ENCODE results near the gene DNAL4.

DNA sequence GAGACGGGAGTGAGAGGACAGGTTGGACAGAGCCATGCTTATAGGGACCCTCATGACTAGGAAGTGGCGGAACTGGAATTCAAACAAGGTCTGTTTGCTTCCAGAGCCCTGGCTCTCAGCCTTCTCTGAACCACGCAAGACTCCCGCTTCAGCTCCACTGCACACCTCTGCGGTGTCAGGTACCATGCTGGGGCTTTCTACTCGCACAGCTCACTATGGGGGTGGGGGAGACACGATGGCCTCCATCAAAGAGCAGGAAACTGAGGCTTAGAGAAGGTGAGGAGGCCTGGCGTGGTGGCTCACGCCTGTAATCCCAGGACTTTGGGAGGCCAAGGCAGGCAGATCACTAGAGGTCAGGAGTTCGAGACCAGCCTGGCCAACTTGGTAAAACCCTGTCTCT lies 52.4 kb downstream of the DNAL4 start:
- TF ChIP-seq BHLHE40 (IDR thresholded peaks at IDR 0.05; ENCODE audit: low read depth, low read length) (no peak), POLR2A (IDR thresholded peaks at IDR 0.05; ENCODE audit: low read depth, low read length) (no peak), SMC3 (IDR thresholded peaks at IDR 0.05; ENCODE audit: low read depth, low read length) (no peak), CEBPB (IDR thresholded peaks at IDR 0.05; ENCODE audit: low read depth, low read length) (no peak), MAZ (IDR thresholded peaks at IDR 0.05; ENCODE audit: borderline replicate concordance, low read depth, low read length) (no peak), RCOR1 (IDR thresholded peaks at IDR 0.05; ENCODE audit: insufficient replicate concordance, low read length) (no peak)
- TF ChIP-seq, protein P1, sequence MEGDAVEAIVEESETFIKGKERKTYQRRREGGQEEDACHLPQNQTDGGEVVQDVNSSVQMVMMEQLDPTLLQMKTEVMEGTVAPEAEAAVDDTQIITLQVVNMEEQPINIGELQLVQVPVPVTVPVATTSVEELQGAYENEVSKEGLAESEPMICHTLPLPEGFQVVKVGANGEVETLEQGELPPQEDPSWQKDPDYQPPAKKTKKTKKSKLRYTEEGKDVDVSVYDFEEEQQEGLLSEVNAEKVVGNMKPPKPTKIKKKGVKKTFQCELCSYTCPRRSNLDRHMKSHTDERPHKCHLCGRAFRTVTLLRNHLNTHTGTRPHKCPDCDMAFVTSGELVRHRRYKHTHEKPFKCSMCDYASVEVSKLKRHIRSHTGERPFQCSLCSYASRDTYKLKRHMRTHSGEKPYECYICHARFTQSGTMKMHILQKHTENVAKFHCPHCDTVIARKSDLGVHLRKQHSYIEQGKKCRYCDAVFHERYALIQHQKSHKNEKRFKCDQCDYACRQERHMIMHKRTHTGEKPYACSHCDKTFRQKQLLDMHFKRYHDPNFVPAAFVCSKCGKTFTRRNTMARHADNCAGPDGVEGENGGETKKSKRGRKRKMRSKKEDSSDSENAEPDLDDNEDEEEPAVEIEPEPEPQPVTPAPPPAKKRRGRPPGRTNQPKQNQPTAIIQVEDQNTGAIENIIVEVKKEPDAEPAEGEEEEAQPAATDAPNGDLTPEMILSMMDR (conservative IDR thresholded peaks at IDR 0.05; ENCODE audit: low read depth, low read length): no peak
- TF ChIP-seq, protein P2, sequence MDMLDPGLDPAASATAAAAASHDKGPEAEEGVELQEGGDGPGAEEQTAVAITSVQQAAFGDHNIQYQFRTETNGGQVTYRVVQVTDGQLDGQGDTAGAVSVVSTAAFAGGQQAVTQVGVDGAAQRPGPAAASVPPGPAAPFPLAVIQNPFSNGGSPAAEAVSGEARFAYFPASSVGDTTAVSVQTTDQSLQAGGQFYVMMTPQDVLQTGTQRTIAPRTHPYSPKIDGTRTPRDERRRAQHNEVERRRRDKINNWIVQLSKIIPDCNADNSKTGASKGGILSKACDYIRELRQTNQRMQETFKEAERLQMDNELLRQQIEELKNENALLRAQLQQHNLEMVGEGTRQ (IDR thresholded peaks at IDR 0.05; ENCODE audit: low read depth, low read length): no peak
- TF ChIP-seq, protein P3, sequence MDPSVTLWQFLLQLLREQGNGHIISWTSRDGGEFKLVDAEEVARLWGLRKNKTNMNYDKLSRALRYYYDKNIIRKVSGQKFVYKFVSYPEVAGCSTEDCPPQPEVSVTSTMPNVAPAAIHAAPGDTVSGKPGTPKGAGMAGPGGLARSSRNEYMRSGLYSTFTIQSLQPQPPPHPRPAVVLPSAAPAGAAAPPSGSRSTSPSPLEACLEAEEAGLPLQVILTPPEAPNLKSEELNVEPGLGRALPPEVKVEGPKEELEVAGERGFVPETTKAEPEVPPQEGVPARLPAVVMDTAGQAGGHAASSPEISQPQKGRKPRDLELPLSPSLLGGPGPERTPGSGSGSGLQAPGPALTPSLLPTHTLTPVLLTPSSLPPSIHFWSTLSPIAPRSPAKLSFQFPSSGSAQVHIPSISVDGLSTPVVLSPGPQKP (IDR thresholded peaks at IDR 0.05; ENCODE audit: borderline replicate concordance, low read depth, low read length): no peak
